IMR-90 (cell line): ENCODE results near the gene GPR173.

Experiments
- BHLHE40 ChIP-seq: fragments of 150-350 bp; IDR thresholded peaks from 2 replicates; pipeline ENCODE4 v1.6.1; 2016; ENCODE audit warnings: mild to moderate bottlenecking, low read depth, low read length
- CEBPB ChIP-seq: IDR thresholded peaks from 2 replicates; pipeline ENCODE4 v1.6.1; 2012; ENCODE audit warnings: low read depth, low read length, improper control_type of control experiment
- CHD1 ChIP-seq: IDR thresholded peaks from 2 replicates; pipeline ENCODE4 v1.6.1; 2012; ENCODE audit warnings: low read depth, low read length, improper control_type of control experiment
- CTCF ChIP-seq: conservative IDR thresholded peaks from 2 replicates; pipeline ENCODE4 v1.5.1; 2012; ENCODE audit warnings: mild to moderate bottlenecking, low read depth, low read length, improper control_type of control experiment
- FOS ChIP-seq: fragments of 150-350 bp; IDR thresholded peaks from 2 replicates; pipeline ENCODE4 v1.6.1; 2016; ENCODE audit warnings: low read depth, low read length
- MAFK ChIP-seq: IDR thresholded peaks from 2 replicates; pipeline ENCODE4 v1.6.1; 2012; ENCODE audit warnings: low read depth, low read length, improper control_type of control experiment
- MXI1 ChIP-seq: IDR thresholded peaks from 2 replicates; pipeline ENCODE4 v1.6.1; 2012; ENCODE audit warnings: low read depth, mild to moderate bottlenecking, low read length, moderate library complexity, borderline replicate concordance
- NFE2L2 ChIP-seq: fragments of 150-350 bp; IDR thresholded peaks from 2 replicates; pipeline ENCODE4 v1.6.1; 2016; ENCODE audit warnings: low read depth, mild to moderate bottlenecking, low read length
- POLR2A ChIP-seq: IDR thresholded peaks from 2 replicates; pipeline ENCODE4 v1.6.1; 2012; ENCODE audit warnings: mild to moderate bottlenecking, low read depth, low read length
- RAD21 ChIP-seq: IDR thresholded peaks from 2 replicates; pipeline ENCODE4 v1.6.1; 2012; ENCODE audit warnings: low read length, improper control_type of control experiment
- RCOR1 ChIP-seq: IDR thresholded peaks from 2 replicates; pipeline ENCODE4 v1.6.1; 2012; ENCODE audit warnings: mild to moderate bottlenecking, low read length, improper control_type of control experiment; ENCODE audit not compliant: insufficient replicate concordance
- RFX5 ChIP-seq: IDR thresholded peaks from 2 replicates; pipeline ENCODE4 v1.8.0; 2012; ENCODE audit warnings: low read depth, mild to moderate bottlenecking, low read length, moderate library complexity
- SMC3 ChIP-seq: fragments of 150-350 bp; IDR thresholded peaks from 2 replicates; pipeline ENCODE4 v1.6.1; 2016; ENCODE audit warnings: low read depth, mild to moderate bottlenecking, antibody characterized with exemption, low read length, moderate library complexity
- USF2 ChIP-seq: fragments of 150-350 bp; IDR thresholded peaks from 2 replicates; pipeline ENCODE4 v1.6.1; 2017; ENCODE audit warnings: mild to moderate bottlenecking, antibody characterized with exemption, low read length, low read depth

DNA sequence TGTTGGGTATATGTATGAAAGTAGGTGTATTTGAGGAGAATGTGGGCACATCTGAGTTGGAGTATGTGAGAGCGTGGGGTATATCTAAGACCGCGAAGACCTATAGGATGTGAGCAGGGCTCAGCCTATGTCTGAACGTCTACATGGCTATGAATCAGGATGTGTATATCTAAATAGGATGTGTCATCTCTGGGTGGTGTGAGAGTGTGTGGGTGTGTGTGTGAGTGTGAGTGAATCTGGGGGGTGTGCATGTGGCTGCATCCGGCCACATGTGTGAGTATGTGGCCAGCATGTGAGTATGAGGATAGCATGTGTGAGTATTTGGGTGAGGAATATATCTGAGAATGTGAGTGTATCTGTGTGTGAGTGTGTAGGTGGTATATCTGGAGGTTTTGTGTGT is 7.7 kb downstream of the GPR173 start:
- TF ChIP-seq MXI1 (no peak), CTCF (no peak), POLR2A (no peak), CHD1 (no peak), SMC3 (no peak), RAD21 (no peak), CEBPB (no peak), RFX5 (no peak), USF2 (no peak), BHLHE40 (no peak), NFE2L2 (no peak), FOS (no peak), RCOR1 (no peak), MAFK (no peak)
